ENCODE data around the gene KRTAP27-1.

Gene KRTAP27-1, protein sequence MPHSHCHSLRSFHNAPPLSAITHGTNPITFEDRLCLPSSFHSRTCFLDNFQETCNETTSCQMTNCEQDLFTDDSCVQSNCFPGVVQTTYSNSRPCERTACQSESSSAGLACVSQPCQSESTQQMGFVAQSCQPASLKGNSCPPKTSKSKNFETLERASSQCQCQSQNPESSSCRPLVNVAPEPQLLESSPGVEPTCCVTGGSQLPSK
- total RNA-seq: 0 reads per million in 2 donors

DNA sequence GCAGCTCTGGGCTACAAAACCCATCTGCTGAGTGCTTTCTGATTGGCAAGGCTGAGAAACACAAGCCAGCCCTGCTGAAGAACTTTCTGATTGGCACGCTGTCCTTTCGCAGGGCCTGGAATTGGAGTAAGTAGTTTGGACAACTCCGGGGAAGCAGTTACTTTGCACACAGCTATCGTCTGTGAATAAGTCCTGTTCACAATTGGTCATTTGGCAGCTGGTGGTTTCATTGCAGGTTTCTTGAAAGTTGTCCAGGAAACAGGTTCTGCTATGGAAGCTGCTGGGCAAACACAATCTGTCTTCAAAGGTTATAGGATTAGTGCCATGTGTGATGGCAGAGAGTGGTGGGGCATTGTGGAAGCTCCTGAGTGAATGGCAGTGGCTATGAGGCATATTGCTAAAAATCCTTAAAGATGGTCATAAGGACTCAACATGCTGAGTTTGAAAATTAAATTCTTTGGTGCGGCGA lies at the start of gene KRTAP27-1:
KRTAP27-1 (minus strand) TSS at position 419 of the 469 bp plus-strand sequence; CDS start at position 393, 26 bp downstream.
- DNase-seq: no peak

DNA sequence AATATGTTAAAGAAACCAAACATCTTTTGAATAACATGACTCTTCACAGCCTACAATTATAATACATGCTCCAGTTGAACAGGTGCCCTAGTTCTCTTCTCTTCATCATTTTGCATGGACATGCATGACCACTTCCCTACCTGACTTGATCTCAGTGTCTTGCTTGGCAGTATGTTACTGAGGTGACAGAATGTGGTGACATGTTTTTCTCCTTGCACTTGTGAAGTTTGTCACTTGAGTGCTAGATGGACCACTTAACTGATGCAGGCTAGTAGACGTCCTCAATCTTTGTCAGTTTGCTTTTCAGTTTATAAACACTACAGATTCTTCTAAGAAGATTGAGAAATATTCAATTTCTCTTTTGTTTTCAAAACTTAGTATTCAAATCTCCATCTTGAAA lies 44.7 kb upstream of the KRTAP27-1 start:
- no peak for DNase-seq

DNA sequence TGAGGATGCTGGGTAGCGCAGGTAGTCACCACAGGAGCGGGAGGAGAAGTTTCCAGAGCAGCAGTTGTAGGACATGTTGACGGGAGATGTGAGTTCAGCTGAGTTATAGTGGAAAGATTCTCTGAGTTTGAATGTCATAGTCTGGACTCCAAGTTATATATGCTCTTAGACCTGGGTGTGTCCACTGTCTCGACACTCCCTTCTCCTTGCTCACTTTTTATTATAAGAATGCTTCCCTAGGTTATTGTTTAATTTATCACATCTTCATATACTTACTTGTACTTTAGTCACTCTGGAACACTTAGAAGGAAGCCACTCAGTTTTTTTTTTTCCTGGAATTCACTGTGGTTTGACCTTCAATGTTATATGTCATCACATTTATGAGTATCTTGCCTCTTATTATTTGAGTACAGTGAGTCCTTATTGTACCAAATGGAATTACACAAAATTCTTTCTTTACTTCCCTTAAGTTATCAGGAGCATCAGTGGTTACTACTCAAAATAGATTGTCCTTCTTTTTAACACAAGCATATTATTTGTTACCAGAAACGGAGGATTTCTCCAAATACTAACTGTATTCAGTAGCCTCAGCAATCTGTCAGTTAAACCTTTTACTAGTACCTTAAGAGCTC lies 34.8 kb upstream of the KRTAP27-1 start, which contains the start of gene KRTAP13-2:
KRTAP13-2 (minus strand) TSS at position 133 of the 632 bp plus-strand sequence; CDS start at position 75, 58 bp downstream.
- no peak for DNase-seq

DNA sequence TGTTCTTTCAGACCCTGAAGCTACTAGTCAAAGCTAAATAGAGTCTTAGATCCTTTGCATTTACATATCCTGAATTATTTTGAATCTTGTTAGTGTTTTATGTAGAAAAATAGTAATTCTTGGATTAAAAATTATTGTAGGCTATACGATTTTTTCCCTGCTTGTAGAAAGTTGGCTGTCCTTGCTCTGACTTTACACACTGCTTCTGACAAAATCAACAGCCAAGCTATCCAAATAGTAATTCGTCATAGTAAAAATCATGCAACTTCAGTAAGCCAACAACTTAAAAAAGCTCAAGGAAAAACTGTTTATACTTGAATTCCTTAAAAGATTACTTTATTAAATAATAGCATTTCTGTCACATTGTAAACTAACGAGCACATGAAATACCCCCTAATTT lies 18.4 kb upstream of the KRTAP27-1 start:
- DNase-seq: no peak

DNA sequence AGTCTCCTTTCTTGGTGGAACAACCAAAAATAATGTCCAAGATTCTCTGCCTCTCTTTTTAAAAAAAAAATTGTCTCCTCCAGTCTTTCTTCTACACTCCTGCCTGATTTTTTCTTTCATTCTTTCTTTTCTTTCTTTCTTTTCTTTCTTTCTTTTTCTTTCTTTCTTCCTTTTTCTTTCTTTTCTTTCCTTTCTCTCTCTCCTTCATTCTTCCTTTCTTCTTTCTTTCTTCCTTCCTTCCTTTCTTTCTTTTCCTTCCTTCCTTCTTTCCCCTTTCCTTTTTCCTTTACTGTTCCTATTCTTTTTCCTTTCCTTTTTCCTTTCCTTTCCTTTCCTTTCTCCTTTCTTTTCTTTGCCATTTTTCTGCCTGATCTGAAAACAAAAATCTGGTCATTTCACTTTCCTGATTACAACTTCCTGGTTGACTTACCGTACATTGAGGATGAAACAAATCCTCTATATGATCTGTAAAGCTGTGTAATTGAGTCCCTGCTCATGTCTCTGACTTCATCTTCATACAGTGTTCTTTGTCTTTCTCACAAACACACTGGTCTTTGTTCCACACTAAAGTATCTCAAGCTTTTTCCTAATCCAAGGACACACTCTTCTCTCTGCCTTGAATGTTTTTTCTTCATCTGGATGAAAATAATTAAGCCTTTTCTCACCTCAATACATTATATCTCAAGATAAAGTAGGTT lies 17.0 kb upstream of the KRTAP27-1 start:
- no peak for DNase-seq

DNA sequence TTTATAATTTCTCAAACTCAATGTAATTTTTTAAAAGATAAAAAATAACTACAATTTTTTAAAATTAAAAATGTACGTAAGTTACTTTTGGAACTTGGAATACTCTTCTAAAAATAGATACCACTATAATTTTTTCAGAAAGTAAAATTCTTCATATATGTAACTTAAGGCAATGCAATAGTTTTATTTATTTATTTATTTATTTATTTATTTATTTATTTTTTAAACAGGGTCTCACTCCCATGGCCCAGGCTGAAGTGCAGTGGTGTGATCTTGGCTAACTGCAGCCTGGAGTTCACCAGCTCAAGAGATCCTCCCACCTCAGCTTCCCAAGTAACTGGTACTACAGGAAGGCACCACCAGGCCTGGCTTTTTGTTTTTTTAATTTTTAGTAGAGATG lies 14.0 kb upstream of the KRTAP27-1 start:
- no peak for DNase-seq

DNA sequence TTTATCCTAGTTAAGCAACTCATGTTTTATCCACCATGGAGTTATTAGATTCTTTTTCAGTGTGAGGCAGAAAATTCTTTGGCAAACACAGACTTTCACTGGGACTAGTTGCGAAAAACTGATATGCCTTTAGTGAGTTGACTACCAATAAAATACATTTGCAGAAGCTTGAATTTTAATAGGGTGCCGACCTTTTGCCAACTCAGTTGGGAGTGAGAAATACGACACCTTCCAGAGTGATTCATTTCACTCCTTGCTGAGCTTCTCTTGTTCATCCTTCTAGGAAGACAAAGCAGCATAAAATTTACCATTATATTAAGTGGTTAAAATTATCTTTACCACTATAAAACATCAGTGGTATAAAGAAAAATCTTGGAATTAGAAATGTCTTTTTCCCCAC lies 12.1 kb upstream of the KRTAP27-1 start:
- DNase-seq: no peak

DNA sequence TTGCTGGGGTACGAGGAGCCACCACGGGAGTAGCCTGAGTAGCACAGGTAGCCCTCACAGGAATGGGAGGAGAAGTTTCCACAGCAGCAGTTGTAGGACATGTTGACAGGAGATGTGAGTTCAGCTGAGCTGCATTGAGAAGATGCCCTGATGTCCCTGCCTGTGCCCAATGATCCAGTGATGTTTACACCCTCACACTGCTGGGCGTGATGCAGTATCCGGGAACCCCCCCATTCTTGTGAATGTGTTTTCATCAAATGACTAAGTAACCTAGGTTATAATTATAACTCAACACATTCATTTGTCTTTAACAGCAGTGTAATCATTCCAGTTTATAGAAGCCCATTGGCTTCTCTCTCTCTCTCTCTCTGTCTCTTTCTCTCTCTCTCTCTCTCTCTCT lies 11.0 kb upstream of the KRTAP27-1 start, which contains the start of gene KRTAP23-1:
KRTAP23-1 (minus strand) TSS at position 101 of the 400 bp plus-strand sequence; CDS start at position 101, 0 bp downstream.
- no peak for DNase-seq

DNA sequence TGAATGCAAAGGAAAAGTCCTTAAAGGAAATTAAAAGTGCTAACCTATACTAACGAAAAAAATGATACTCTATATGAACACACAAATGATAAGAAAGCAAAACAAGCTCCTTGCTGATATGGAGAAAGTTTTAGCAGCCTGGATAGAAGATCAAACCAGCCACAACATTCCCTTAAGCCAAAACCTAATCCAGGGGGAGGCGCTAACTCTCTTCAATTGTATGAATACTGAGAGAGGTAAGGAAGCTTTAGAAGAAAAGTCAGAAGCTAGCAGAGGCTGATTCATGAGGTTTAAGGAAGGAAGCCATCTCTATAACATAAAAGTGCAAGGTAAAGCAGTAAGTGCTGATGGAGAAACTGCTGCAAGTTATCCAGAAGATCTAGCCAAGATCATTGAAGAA lies 7.5 kb upstream of the KRTAP27-1 start:
- no peak for DNase-seq

DNA sequence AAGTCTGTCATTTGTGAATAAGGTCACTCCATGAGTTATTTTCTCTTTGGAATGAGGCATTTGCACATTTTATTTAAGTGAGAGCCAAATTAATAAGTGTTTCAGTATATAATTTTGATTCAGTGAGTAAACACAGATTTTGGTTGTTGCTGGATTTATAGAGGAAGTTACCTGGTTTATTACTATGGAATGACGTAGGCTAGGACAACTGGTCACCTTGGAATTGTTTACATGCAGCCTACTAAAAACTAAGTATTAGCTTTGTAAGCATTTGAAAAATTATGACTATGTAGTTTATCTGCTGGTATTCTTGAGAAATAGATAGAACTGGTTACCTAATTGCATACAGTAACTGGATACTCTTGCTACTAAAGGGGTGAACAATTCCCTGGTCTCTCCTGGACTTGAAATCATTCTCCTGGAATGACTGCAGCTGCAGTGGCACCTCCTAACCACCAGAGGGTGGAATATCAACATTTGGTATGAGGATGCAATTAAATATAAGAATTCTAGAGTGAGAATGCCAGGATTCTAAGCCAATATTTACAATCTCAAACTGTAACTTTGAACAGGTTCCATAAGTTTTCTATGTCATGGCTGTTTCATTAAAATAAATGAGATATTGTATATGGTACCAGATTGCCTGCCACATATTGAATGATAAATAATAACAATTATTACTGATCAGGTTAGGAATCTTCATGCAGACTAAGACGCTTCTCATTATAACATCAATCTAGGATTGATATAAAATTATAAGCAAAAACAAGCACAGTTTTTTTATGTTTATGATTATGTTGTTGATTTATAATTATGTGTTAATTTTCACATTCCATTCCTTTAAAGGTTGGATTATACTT lies 3.5 kb upstream of the KRTAP27-1 start:
- DNase-seq: no peak

DNA sequence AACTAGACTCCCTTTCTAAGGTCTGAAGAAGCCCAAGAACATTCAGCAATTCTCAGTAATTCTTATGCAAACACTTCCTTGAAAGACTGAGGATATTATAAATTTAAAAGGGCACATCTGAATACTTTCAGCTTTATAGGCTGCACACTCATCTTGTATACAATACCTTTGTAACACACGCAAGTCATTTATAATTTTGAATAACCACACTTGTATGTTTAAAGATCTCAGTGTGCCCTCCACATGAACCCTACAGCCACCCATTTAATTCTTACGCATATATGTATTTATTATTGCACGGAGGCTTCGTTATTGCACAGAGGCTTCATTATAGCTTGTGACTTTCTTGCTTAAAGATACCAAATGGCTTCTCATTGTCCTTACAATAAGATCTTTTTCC lies 1.2 kb upstream of the KRTAP27-1 start:
- no peak for DNase-seq

DNA sequence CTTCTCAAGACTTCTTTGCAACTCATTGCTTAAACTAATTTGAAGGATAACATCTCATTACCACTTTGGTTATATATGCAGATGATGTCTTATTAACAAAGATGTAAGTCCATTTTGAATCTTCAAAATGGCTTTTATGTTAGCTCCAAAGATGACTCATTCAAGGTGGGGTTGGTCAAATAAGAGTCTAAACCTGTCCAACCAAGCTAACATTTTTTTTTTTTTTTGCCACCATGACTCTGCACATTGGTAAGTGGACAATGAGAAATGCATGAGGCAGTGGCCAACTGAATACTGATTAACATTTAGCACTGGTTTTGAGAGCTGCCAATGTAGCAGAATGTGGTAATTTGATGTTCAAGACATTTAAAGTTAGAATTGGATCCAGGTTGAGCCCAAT lies 278 bp upstream of the KRTAP27-1 start:
- DNase-seq: no peak

DNA sequence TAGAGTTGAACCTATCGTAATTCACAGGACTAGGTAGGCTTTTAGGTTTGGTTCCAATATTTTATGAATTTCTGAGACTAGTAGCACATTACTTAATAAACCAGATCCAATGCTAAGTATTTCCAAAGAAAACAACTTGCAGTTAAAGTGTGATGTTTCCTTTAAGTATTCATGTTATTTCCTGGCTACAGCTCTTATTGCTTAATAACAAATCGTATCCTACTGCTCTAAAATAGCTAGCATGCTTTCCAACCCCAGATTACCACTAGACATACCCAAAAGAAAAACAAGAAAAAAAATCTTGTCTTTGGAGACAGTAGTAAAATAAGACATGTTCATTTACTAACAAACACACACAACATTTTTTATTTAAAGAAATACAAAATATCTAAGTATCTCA lies 898 bp downstream of the KRTAP27-1 start:
- DNase-seq: no peak

DNA sequence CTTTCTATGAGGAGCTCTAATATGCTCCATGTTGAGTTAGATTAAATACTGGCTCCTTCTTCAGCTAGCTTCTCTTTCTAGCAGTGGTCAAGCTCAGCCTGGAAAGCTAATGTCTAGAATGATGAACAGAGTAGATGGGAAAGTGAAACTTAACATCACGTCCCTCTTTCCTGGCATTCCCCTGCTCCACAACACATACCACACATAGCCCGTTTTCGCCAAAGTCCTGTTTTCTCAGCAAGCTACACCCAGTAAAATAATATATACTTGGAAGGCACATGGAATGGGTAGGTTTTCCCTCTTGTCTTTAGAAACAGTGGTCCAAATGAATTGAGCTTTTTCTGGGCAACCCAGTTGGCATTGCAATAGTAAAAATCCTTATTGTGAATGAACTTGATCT lies 3.8 kb downstream of the KRTAP27-1 start:
- no peak for DNase-seq

DNA sequence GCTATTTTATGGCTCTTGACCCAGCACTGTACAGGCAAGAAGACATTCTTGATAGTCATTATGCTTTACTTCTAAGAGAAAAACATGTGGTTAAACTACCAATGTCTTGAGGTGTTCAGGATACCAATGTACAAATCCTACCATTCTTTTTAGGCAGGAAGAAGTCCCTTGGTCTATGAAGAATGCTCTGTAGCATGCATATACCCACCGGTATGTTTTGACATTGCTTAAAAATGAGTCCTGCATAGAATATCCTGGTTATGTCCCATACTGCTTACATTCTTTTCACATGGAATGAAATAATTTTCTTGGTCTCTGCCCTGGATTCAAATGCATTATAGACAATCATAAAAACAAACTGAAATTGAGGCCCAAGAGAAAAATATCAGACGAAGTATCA lies 4.8 kb downstream of the KRTAP27-1 start:
- DNase-seq: no peak

DNA sequence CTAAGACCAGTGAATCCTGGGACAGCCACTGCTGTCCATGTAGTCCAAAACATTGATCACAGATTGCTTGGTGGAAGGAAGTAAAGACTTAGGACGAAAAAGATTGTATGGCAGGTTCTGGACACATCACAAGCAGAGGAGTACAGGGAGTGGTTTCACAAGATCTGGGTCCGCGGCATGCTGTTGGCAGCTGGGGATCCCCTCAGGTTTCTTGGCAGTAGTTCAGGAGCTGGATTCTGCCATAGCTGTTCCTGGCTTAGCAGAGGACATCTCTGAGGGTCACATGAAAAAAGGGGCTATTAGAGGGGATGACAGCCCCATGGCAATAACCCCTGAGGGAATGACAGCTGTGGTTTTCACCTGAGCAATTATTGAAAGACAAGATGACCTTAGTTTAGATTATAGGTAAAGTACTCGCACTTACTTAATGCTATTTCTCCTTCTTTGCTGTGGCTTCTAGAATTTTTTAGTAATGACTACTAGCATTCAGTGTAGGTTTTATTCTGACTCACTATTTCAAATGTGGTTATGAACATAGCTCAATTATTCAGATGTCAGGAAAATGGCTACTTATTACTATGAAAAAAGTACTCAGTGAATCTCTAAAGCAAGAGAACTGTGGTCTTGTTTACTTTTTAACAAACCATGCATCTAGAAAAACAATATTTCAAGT lies 8.2 kb downstream of the KRTAP27-1 start:
- DNase-seq: no peak

DNA sequence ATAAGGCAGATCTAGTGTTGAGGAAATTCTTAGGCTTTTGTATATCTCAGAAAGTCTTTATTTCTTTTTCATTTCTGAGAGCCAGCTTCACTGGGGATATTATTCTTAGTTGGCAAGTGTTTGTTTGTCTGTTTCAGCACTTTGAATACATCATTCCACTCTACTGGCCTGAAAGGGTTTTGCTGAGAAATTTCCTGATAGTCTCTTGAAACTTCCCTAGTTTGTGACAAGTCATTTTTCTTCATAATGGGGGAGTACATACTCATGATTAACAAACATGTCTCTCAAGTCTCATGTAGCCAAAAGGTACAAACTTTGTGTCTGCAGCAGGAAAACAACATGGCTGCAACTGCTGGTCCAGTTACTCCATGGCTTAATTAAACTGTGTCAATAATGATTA lies 11.1 kb downstream of the KRTAP27-1 start:
- no peak for DNase-seq

DNA sequence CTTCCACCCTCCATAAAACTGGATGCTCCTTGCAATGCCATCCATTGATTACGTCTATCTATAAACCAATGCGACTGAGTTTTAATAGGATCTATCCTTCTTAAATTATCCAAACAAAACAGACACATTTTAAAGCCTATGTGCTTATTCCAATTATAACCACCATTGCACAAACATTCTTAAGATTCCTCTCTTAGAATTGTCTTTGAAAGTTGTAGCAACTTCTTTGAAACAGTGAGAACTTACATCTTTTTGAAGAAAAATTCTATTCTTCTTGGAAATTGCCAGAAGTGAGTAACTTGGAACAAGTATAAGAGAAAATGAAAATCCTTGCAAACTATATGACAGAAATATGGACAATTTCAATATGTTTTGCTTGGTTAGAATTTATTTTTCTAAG lies 17.3 kb downstream of the KRTAP27-1 start, which contains the start of gene KRTAP26-1:
KRTAP26-1 (minus strand) TSS at position 101 of the 400 bp plus-strand sequence. CDS start 280 bp downstream, outside the sequence.
- no peak for DNase-seq

DNA sequence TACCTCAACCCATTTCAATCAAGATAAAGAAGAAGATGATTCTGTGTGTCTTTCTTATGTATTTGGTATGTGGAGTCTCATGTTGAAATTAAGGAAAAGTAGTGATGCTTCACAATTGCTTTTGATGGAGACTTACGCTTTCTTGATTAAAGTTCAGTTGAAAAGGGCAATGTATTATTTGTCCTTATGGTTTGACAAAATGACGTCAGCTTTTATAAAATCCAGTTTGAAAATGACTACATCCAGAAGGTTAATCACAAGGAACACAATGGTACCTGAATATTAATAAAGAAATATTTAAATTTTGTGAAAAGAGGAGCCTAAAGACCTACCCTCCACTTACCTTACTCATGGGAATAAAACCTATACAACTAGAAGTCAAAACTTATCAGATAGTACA lies 21.8 kb downstream of the KRTAP27-1 start:
- DNase-seq: no peak

DNA sequence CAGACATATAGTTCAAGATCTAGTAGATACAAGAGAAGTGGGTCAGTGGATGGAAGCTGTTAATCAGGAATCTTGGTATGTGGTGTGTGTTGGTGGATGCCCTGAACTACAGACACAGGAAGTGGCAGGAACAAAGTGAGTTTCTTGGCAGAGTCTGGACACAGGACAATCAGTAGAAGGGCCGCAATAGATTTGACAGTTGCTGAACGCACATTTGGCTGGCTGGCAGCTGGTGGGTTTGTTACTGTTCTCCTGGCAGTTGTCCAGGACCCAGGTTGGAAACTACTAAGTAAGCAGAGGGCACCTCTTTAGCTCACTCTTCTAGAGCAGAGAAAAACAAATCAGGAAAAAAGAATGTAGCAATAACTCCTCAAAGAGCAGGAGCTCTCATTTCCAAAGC lies 30.6 kb downstream of the KRTAP27-1 start:
- no peak for DNase-seq

DNA sequence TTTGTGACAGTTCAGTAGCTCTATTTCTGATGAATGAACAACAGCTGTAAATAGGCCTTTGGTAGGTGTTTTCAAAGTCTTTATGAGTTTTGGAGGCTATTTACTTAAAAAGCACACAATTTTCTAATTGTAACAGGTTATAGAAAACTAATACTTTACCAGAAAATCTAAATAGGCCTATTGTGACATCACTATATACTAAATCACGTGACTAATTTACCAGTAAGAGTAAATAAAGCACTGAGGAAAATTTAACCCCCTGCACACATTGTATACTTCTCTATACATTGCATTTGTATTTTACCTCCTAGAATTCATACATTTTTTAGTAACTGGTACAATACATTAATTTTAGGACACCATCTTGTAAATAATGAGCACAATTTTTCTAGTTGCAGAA lies 32.4 kb downstream of the KRTAP27-1 start:
- no peak for DNase-seq

DNA sequence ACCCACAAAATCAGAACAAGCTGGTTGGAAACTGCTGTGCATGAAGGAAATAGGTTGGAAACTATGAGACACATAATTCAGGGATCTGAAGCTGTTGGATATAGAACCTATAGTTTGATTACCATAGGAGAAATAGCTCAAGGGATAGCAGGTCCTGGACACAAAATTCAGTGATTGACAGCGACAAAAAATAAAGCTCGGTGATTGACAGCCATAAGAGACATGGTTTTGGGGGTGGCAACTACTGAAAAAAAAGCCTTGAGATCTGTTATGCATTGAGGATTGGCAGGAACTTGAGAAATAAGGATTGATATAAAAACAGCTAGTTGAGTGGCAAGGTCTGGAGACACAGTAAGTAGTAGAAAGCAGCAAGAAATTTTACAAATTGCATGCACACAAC lies 48.3 kb downstream of the KRTAP27-1 start, which contains the start of gene KRTAP25-1:
KRTAP25-1 (minus strand) TSS at position 300 of the 400 bp plus-strand sequence; CDS start at position 276, 24 bp downstream.
- DNase-seq: no peak
